Measurements from ENCODE around the gene TLR8.

Gene TLR8

DNA sequence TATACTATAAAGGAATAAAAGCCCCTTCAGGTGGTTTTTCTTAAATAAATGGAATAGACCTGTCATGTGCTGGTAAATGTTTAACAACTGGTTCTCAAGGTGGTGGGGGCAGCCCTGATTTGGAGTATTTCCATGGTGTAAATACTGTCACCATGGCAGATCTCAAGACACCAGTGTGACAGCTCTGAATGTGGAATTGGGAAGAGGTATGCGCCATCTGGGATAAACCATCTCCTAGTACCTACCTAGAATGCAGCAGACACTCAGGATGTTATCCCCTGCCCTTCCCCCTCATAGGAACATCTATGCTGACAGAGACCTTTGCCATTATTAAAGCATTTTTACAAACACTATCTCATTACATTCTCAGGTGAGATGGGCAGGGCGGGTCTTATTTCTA, 42.1 kb downstream of the TLR8 start:
- Histone ChIP-seq H3K4me2 (no peak overlapping the region), H3K27me3 (ENCODE audit: insufficient read depth, low read depth) (no peaks in the 10 kb centered on the region), H3K79me2 (ENCODE audit: insufficient read depth, low read depth) (no peaks in the 10 kb centered on the region), H4K20me1 (ENCODE audit: insufficient read depth) (no peaks in the 10 kb centered on the region), H3K36me3 (ENCODE audit: insufficient read depth) (no peaks in the 10 kb centered on the region), H2AFZ (ENCODE audit: low read depth) (no peak overlapping the region), H3K9ac (no peak overlapping the region), H3K4me1 (ENCODE audit: low read depth, poor library complexity, severe bottlenecking) (peaks cover 45% of the 10 kb centered on the region), H3K4me3 (IDR thresholded peaks at IDR 0.05; ENCODE audit: insufficient read depth, low read depth, low read length) (no peak overlapping the region), H3K27ac (no peak overlapping the region)
- TF ChIP-seq, protein P1, sequence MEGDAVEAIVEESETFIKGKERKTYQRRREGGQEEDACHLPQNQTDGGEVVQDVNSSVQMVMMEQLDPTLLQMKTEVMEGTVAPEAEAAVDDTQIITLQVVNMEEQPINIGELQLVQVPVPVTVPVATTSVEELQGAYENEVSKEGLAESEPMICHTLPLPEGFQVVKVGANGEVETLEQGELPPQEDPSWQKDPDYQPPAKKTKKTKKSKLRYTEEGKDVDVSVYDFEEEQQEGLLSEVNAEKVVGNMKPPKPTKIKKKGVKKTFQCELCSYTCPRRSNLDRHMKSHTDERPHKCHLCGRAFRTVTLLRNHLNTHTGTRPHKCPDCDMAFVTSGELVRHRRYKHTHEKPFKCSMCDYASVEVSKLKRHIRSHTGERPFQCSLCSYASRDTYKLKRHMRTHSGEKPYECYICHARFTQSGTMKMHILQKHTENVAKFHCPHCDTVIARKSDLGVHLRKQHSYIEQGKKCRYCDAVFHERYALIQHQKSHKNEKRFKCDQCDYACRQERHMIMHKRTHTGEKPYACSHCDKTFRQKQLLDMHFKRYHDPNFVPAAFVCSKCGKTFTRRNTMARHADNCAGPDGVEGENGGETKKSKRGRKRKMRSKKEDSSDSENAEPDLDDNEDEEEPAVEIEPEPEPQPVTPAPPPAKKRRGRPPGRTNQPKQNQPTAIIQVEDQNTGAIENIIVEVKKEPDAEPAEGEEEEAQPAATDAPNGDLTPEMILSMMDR (conservative IDR thresholded peaks at IDR 0.05; ENCODE audit: low read depth, low read length), result no peak

DNA sequence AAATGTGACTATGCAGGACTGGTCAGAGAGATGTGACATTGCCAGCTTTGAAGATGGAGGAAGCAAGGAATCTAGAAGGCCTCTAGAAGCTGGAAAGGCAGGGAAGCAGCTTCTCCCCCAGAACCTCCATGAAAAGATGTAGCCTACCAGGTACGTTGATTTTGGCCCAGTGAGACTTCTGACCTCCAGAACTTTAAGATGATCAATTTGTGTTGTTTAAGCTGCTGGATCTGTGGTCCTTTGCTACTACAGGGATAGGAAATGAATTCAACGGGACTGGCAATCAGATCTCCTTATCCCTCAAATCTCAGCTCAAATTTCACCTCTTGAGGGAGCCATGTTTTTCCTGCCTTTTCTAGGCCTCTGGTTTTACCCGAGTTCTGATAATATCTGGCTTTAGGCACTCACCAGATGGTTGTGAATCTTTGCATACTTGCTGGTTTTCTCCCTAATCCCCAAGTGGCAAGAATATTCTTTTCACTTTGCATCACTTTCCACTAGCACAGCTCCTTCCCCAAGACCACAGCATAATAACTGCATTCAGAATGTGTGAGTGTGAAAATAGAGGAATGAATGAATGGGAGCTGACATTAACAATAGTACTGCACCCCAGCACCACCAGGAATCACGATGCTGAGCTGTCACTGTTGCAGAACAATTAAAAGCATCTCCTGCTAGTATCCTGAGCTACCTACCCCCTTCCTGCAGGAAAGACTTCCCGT, 42.9 kb downstream of the TLR8 start:
- no peaks in the 10 kb centered on the region for H4K20me1 ChIP-seq (ENCODE audit: insufficient read depth)
- H3K9ac ChIP-seq, result no peak overlapping the region
- peaks cover 49% of the 10 kb centered on the region for H3K4me1 ChIP-seq (ENCODE audit: low read depth, poor library complexity, severe bottlenecking)
- H3K4me3 ChIP-seq (IDR thresholded peaks at IDR 0.05; ENCODE audit: insufficient read depth, low read depth, low read length), result no peak overlapping the region
- TF ChIP-seq, protein P1 (conservative IDR thresholded peaks at IDR 0.05; ENCODE audit: low read depth, low read length), result no peak
- H3K36me3 ChIP-seq (ENCODE audit: insufficient read depth), result no peaks in the 10 kb centered on the region
- H3K27ac ChIP-seq, result no peak overlapping the region
- H3K4me2 ChIP-seq, result no peak overlapping the region; the same call in 1 of the 2 replicates
- H2AFZ ChIP-seq (ENCODE audit: low read depth), result peak overlapping the region; percentile 50
- no peaks in the 10 kb centered on the region for H3K27me3 ChIP-seq (ENCODE audit: insufficient read depth, low read depth)
- H3K79me2 ChIP-seq (ENCODE audit: insufficient read depth, low read depth), result no peaks in the 10 kb centered on the region

DNA sequence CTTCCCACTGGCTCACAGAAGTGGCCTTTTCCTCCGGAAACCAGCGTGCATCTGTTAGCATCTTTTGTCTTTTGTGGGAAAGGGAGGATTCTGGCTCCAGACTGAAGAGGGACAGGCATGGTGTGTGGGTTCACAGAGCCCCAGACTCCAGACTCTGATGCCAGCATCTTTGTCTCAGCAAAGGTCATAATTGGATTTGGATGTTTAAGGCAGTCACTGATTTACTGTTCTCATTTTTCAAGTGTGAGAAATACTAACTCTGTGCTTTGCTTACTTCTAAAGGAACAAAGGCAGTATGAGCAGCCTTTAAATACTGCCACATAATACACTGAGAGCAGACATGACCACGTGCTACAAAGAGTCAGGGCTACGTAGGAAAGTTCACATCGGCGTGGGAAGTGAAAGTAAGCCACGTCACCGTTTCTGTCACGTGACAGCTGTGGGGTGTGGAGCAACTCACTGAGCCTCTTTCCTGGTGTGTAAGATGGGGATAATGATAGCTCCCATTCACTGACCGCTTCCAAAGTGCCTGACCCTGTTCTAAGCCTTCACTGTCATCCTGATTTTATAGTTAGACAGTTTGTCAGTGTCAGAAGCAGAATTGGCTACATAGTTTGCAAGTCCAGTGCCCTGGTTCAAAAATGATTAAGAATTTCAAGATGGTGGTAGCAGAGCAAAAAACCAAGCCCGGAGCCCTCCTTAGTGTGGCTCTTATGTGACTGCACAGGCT, 43.7 kb downstream of the TLR8 start:
- Histone ChIP-seq H3K36me3 (ENCODE audit: insufficient read depth) (no peaks in the 10 kb centered on the region), H4K20me1 (ENCODE audit: insufficient read depth) (no peaks in the 10 kb centered on the region), H3K4me3 (IDR thresholded peaks at IDR 0.05; ENCODE audit: insufficient read depth, low read depth, low read length) (no peak overlapping the region), H3K27ac (no peak overlapping the region), H3K27me3 (ENCODE audit: insufficient read depth, low read depth) (no peaks in the 10 kb centered on the region), H3K9ac (no peak overlapping the region; the same call in 1 of the 2 replicates), H3K4me1 (ENCODE audit: low read depth, poor library complexity, severe bottlenecking) (peaks cover 56% of the 10 kb centered on the region), H2AFZ (ENCODE audit: low read depth) (peak overlapping the region; percentile 50), H3K79me2 (ENCODE audit: insufficient read depth, low read depth) (no peaks in the 10 kb centered on the region), H3K4me2 (no peak overlapping the region; the same call in 1 of the 2 replicates)
- TF ChIP-seq, protein P1 (conservative IDR thresholded peaks at IDR 0.05; ENCODE audit: low read depth, low read length), result no peak

DNA sequence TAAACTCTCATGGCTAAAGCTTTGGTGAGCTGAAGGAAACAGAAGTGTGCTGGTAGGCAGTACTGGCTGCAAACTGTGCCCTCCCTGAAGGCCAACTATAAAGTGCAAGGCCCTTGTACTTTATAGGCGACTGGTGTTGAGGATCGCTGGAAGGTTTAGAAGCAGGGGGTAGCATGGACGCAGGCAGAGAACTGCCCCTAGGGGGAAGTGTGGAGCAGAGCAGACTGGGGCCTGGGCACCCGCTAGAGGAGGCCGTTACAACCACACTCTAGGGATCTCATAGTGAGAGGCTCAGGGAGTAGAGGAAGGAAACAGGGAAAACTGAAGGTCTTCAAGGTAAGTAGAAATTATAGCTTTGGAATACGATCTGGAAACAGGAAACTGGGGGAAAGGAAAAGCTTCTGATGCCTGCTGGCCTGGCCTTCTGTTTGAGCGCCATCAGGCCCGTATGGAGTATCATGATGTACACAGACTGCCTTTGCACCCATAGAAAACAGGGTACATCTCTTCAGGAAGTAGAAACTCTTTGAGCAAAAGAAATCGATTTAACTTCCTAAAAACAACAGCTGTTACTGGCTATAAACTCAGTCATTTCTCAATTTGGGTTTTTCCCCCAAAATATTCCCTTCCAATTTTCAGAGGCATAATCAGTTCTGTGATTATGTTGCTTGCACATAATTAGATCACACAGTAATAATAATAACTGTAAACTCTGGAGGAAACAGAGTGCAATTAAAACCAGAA, 44.6 kb downstream of the TLR8 start:
- Histone ChIP-seq H3K4me3 (IDR thresholded peaks at IDR 0.05; ENCODE audit: insufficient read depth, low read depth, low read length) (no peak overlapping the region), H3K4me1 (ENCODE audit: low read depth, poor library complexity, severe bottlenecking) (peaks cover 65% of the 10 kb centered on the region)

More for the DNA sequence above, 44.6 kb downstream of the TLR8 start:
- H2AFZ ChIP-seq (ENCODE audit: low read depth), result no peak overlapping the region
- TF ChIP-seq, protein P1 (conservative IDR thresholded peaks at IDR 0.05; ENCODE audit: low read depth, low read length), result peak; percentile 48
- no peaks in the 10 kb centered on the region for H3K27me3 ChIP-seq (ENCODE audit: insufficient read depth, low read depth)
- H3K27ac ChIP-seq, result no peak overlapping the region
- H4K20me1 ChIP-seq (ENCODE audit: insufficient read depth), result no peaks in the 10 kb centered on the region
- H3K36me3 ChIP-seq (ENCODE audit: insufficient read depth), result no peaks in the 10 kb centered on the region
- H3K79me2 ChIP-seq (ENCODE audit: insufficient read depth, low read depth), result no peaks in the 10 kb centered on the region
- H3K4me2 ChIP-seq, result no peak overlapping the region; the same call in 1 of the 2 replicates
- no peak overlapping the region for H3K9ac ChIP-seq
